Measurements from ENCODE around the gene RILPL2.
A peak's percentile ranks its signal among the peaks of the same experiment; 100 is the strongest.
"Not testable (repeated sequence)": the region's sequence is repeated elsewhere in the genome, so short reads cannot be mapped to it uniquely, and the experiment has no call there.

The RILPL2 gene

GRCh38 chr12:123436017-123436964 lies at the start of gene RILPL2:
Gene RILPL2, minus strand, starts transcription at chr12:123436684. Its CDS starts 264 bp downstream, at chr12:123436420.
- DNase-seq (ENCODE audit: low spot score), result peak; percentile 70

GRCh38 chr12:123485756-123486155 lies 49.3 kb upstream of the RILPL2 start:
- DNase-seq (ENCODE audit: low spot score), result no peak

GRCh38 chr12:123483602-123484248 lies 47.2 kb upstream of the RILPL2 start:
- no peak for DNase-seq (ENCODE audit: low spot score)

- DNase-seq (ENCODE audit: low spot score), result no peak
Measured at GRCh38 chr12:123482876-123483275, 46.4 kb upstream of the RILPL2 start.

GRCh38 chr12:123481251-123481650 lies 44.8 kb upstream of the RILPL2 start:
- DNase-seq (ENCODE audit: low spot score), result not testable (repeated sequence)

- DNase-seq (ENCODE audit: low spot score), result no peak
Measured at GRCh38 chr12:123479442-123480180, 43.1 kb upstream of the RILPL2 start.

GRCh38 chr12:123478762-123479161 lies 42.3 kb upstream of the RILPL2 start:
- no peak for DNase-seq (ENCODE audit: low spot score)

- DNase-seq (ENCODE audit: low spot score), result no peak
Measured at GRCh38 chr12:123478069-123478468, 41.6 kb upstream of the RILPL2 start.

- DNase-seq (ENCODE audit: low spot score), result no peak
Measured at GRCh38 chr12:123475246-123475703, 38.8 kb upstream of the RILPL2 start.

- DNase-seq (ENCODE audit: low spot score), result no peak
Measured at GRCh38 chr12:123474485-123475245, 38.2 kb upstream of the RILPL2 start.

GRCh38 chr12:123472438-123472849 lies 36.0 kb upstream of the RILPL2 start:
- DNase-seq (ENCODE audit: low spot score), result no peak

- no peak for DNase-seq (ENCODE audit: low spot score)
Measured at GRCh38 chr12:123471374-123472068, 35.0 kb upstream of the RILPL2 start.

- no peak for DNase-seq (ENCODE audit: low spot score)
Measured at GRCh38 chr12:123469978-123470377, 33.5 kb upstream of the RILPL2 start.

- peak; percentile 49 for DNase-seq (ENCODE audit: low spot score)
Measured at GRCh38 chr12:123468786-123469185, 32.3 kb upstream of the RILPL2 start.

- no peak for DNase-seq (ENCODE audit: low spot score)
Measured at GRCh38 chr12:123465084-123465483, 28.6 kb upstream of the RILPL2 start.

- not testable (repeated sequence) for DNase-seq (ENCODE audit: low spot score)
Measured at GRCh38 chr12:123463174-123463573, 26.7 kb upstream of the RILPL2 start.

GRCh38 chr12:123457980-123458779 lies 21.7 kb upstream of the RILPL2 start, which contains the start of gene SNRNP35:
Gene SNRNP35, plus strand, starts transcription at chr12:123458139. Its CDS starts 7,402 bp downstream, at chr12:123465541.
- peak; percentile 87 for DNase-seq (ENCODE audit: low spot score)

GRCh38 chr12:123453165-123453564 lies 16.7 kb upstream of the RILPL2 start:
- no peak for DNase-seq (ENCODE audit: low spot score)

GRCh38 chr12:123452276-123452550 lies 15.7 kb upstream of the RILPL2 start:
- DNase-seq (ENCODE audit: low spot score), result not testable (repeated sequence)

- no peak for DNase-seq (ENCODE audit: low spot score)
Measured at GRCh38 chr12:123450636-123451035, 14.2 kb upstream of the RILPL2 start.

Measured in cerebellar cortex (tissue), 1 donor.